Caki2 (cell line): ENCODE measurements around the gene P4HB. TPM values are rescaled to one million over a fixed set of nuclear protein-coding genes. Genes with fewer than 3 reads are reported as not detected.

Experiments used
- DNase-seq: peaks from one replicate; pipeline ENCODE4 v3.0.0-alpha.2; 2015; ENCODE audit warnings: low read depth
- in situ Hi-C: cut with HindIII; loops from 2 replicates; pipeline ENCODE4 v1.10.0; 2016; ENCODE audit warnings: low sequenced_read_pairs, low pct_unique_long_range_greater_than_20kb, mixed read lengths
- total RNA-seq: library from RNA; depleted of rRNA; stranded (reverse); fragments of >200 nt; shearing (Covaris generic); gene quantifications from 2 replicates; pipeline ENCODE4 v1.2.3, GENCODE V29; 2014; ENCODE audit warnings: low replicate concordance; rRNA removed

The P4HB gene
- total RNA-seq, 1 experiment from 2014 or later: 796 TPM

- in situ Hi-C loops: no loop called here
- DNase-seq: no peak
Measured at GRCh38 chr17:81807210-81807719, 53.1 kb downstream of the P4HB start.

DNA sequence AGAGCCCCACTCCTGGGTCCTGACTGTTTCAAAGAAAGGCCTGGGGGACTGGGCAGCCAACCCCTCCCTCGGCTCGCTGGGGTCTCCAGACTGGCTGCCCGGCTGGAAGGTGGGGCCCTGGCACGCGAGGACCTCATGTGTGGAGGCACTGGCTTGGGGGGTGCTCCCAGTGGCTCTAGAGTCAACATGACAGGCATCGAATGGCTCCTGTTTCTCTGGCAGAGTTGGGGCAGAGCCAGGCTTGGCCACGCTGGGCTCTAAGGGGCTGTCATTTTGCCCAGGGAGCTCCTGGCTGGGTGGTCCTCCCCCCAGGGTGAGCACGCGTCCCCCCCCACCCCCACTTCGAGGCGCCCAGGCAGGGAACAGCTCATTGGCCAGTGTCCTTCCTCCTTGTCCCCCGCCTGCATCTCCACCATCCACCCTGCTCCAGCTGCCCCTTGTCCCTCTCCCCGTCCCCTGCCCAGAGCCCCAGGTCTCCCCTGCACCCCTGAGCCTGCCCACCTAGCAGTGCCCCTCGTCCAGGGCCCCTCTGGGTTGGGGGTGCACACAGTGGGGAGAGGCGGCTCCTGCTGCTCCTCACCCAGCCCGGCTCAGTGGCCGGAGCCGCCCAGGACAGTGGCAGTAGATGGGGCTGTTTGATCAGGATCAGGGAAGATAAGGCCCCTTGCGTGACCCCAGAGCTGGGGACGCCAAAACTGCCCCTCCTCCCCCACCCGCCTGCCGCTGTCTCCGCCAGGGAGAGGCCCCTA is 53.7 kb downstream of the P4HB start:
- no peak for DNase-seq
- in situ Hi-C loops: no loop called here

- DNase-seq: no peak
- in situ Hi-C loops: no loop called here
Measured at GRCh38 chr17:81805707-81806460, 54.5 kb downstream of the P4HB start.

GRCh38 chr17:81804559-81805399 is 55.6 kb downstream of the P4HB start:
- in situ Hi-C loops: no loop called here
- DNase-seq: no peak

DNA sequence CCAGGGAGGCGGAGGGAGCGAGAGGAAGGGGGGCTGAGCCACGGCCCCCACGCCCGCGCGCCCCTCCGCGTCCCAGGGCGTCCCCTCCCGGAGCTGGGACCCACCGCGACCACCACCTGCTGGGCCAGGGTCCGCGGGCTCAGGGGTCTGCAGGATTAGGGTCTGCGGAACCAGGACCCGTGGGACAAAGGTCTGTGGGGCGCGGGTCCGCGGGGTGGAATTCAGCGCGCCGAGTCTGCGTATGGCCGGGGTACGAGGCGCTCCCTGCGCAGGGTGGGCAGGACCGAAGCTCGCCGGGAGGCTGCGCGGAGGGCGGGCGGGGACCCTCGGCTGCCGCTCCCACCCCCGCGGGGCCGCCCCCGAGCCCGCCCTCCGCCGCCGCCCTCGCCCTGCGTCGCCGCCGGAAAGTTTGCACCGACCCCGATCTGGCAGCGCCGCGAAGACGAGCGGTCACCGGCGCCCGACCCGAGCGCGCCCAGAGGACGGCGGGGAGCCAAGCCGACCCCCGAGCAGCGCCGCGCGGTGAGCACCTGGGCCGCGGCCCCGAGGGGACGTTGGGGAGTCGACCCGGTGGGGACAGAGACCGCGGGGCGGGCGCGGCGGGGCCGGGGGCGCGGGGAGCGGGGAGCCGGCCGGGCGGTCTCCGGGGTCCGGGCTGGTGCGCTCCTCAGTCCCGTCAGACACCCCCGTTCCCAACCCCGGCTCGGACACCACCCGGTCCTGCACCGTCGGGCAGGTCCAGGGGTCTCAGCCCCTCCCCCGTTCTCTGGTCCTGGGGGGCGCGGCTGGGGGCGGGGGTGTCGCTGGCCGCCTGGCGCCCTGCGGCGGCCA is 56.4 kb downstream of the P4HB start, which contains the start of gene GCGR:
Gene GCGR (plus strand): TSS at position 423 of the 831 bp plus-strand sequence. CDS start 4,869 bp downstream, outside the sequence.
- no peak for DNase-seq
- in situ Hi-C loops: no loop called here

DNA sequence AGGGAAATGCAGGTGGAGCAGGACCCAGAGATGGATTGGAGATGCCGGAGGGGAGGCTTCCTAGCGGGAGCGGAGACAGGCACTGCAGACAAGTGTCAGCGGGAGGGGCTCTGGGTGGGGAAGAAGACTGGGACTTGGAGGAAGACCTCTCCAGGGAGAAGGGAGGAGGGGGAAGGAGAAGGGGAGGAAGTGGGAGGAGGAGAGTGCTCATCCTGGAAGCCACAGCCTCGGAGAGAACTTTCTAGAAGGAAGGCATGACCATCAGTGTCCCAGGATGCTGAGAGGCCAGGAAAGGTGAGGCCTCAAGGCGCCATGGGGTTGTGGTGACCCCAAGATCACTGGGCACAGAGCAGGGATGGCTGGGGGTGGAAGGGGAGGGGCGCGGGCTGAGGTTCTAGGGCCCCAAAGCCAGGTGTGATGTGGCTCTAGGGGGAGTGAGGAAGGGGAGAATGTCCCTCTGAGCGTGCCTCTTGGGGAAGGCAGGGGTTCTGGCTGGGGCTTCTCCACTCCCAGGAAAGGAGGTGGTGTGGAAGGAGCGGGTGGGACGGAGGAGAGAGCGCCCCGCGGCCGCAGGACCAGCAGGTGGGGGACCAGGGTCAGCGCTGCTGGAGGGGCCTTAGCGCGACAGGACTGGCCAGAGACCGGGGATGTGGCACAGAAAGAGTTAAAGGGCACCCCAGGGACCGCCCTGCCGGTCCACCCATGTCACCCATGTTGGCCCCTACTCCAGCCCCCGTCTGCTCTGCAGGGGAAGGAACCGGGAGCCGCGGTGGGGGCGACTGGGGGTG is 57.3 kb downstream of the P4HB start:
- in situ Hi-C loops: no loop called here
- DNase-seq: no peak

DNA sequence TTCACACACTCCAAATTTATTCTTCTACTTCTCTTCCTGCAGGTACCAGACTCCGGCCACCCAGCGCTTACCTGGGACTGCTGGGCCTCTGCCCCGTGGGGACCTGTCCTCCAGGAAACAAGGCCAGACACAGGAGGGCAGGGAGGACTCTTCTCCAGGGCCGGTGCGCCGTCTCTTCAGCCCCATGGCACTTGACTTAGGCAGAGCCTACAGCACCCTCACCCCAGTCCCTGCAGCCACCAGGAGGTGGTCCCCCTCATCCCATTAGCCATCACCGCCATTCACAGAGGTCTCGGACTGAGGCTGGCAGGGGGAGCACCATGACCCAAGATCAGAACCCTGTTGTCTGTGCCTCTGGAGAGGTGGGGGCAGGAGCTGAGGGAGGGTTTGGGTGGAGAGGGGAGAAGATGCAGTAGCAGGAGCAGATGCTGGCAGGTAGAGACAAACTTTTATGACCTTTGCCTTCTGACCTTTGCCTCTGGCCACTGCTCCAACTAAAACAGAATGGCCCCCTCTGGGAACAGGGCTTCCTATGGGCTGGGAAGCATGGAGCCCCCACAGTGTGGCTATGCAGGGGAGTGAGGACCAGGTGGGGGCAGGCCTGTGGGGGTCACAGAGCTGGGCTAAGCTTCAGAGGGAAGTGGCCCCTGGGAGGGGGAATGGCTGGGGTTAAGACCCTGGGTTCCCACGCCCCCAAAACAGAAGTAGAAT is 58.1 kb downstream of the P4HB start:
- no peak for DNase-seq
- in situ Hi-C loops: no loop called here

- in situ Hi-C loops: no loop called here
Measured at GRCh38 chr17:81801327-81801726, 59.0 kb downstream of the P4HB start.

GRCh38 chr17:81794509-81794908 is 65.8 kb downstream of the P4HB start:
- peak; percentile 30 for DNase-seq
- in situ Hi-C loops: no loop called here

More at GRCh38 chr17:81801327-81801726, 59.0 kb downstream of the P4HB start:
- DNase-seq: no peak

DNA sequence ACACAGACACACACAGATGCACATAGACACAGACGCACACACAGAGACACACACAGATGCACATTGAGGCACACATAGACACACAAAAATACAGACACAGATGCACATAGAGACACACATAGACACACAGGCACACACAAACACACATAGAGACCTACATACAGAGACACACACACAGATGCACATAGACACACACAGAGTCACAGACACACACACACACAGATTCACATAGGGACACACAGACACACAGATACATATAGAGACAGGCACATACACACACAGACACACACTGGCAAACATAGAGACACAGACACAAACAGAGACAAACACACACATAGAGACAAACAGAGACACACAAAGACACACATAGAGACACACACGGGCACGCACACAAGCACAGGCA is 66.3 kb downstream of the P4HB start:
- DNase-seq: no peak

More for the DNA sequence above, 66.3 kb downstream of the P4HB start:
- in situ Hi-C loops: no loop called here

Other genes with a start within 250 kb of the P4HB start
- gene NPLOC4, start 223.4 kb downstream of the P4HB start, total RNA-seq: 79.9 and 88.1 TPM in 2 replicates
- gene TSPAN10, start 223.3 kb downstream of the P4HB start, total RNA-seq: 9.6 and 18.9 TPM in 2 replicates
- 1.4 TPM in 1 of 2 replicates, not detected in the other for gene PDE6G, start 204.0 kb downstream of the P4HB start, total RNA-seq
- 76.2 and 103 TPM in 2 replicates for gene OXLD1, start 193.9 kb downstream of the P4HB start, total RNA-seq
- 33.8 and 39.2 TPM in 2 replicates for gene CCDC137, start 193.8 kb downstream of the P4HB start, total RNA-seq
- 75.3 and 89.9 TPM in 2 replicates for gene ARL16, start 176.7 kb downstream of the P4HB start, total RNA-seq
- 87.1 and 96.6 TPM in 2 replicates for gene HGS, start 176.5 kb downstream of the P4HB start, total RNA-seq
- gene MRPL12, start 157.2 kb downstream of the P4HB start, total RNA-seq: 185 and 238 TPM in 2 replicates
- gene SLC25A10, start 148.3 kb downstream of the P4HB start, total RNA-seq: 93.2 and 105 TPM in 2 replicates
- not detected in 2 replicates for gene GCGR, start 56.4 kb downstream of the P4HB start, total RNA-seq
- gene MCRIP1, start 27.2 kb downstream of the P4HB start, total RNA-seq: 24.7 and 30.9 TPM in 2 replicates
- not detected in 2 replicates for gene PPP1R27, start 25.5 kb downstream of the P4HB start, total RNA-seq
- gene ARHGDIA, start 10.8 kb upstream of the P4HB start, total RNA-seq: 117 and 146 TPM in 2 replicates
- 279 and 312 TPM in 2 replicates for gene ALYREF, start 31.1 kb upstream of the P4HB start, total RNA-seq
- gene ANAPC11, start 31.2 kb upstream of the P4HB start, total RNA-seq: 220 and 309 TPM in 2 replicates
- 0.07 and 5.4 TPM in 2 replicates for gene NPB, start 41.7 kb upstream of the P4HB start, total RNA-seq
- gene PCYT2, start 50.9 kb upstream of the P4HB start, total RNA-seq: 26.2 and 59.9 TPM in 2 replicates
- gene SIRT7, start 57.6 kb upstream of the P4HB start, total RNA-seq: 46.1 and 67.8 TPM in 2 replicates
- gene MAFG, start 67.2 kb upstream of the P4HB start, total RNA-seq: 45.2 and 67.3 TPM in 2 replicates
- 272 and 283 TPM in 2 replicates for gene PYCR1, start 76.8 kb upstream of the P4HB start, total RNA-seq
- gene MYADML2, start 86.7 kb upstream of the P4HB start, total RNA-seq: not detected in 2 replicates
- gene NOTUM, start 100.7 kb upstream of the P4HB start, total RNA-seq: not detected in 2 replicates
- 48.7 and 62.8 TPM in 2 replicates for gene ASPSCR1, start 117.1 kb upstream of the P4HB start, total RNA-seq
- gene CENPX, start 162.3 kb upstream of the P4HB start, total RNA-seq: 157 and 162 TPM in 2 replicates
- gene LRRC45, start 162.8 kb upstream of the P4HB start, total RNA-seq: 40.3 and 51.4 TPM in 2 replicates
- 22.1 and 40.0 TPM in 2 replicates for gene RAC3, start 171.1 kb upstream of the P4HB start, total RNA-seq
- 56.6 and 98.4 TPM in 2 replicates for gene DCXR, start 177.2 kb upstream of the P4HB start, total RNA-seq
- gene RFNG, start 191.3 kb upstream of the P4HB start, total RNA-seq: 62.4 and 68.5 TPM in 2 replicates
- 154 and 160 TPM in 2 replicates for gene GPS1, start 191.4 kb upstream of the P4HB start, total RNA-seq
- gene DUS1L, start 205.3 kb upstream of the P4HB start, total RNA-seq: 126 and 135 TPM in 2 replicates
- gene FASN, start 237.7 kb upstream of the P4HB start, total RNA-seq: 58.4 and 64.6 TPM in 2 replicates